Loucy (cell line): Measurements from ENCODE around the gene HEBP2.
"Not testable (repeated sequence)": the region's sequence is repeated elsewhere in the genome, so short reads cannot be mapped to it uniquely, and the experiment has no call there.

Experiments used
- H2AFZ ChIP-seq: fragments of 200-600 bp; sonication (generic); 2 replicates; pipeline ENCODE4 v1.6.0; 2016; ENCODE audit warnings: antibody characterized with exemption, mild to moderate bottlenecking, low read length, moderate library complexity
- H3F3A ChIP-seq: fragments of 200-600 bp; 2 replicates; pipeline ENCODE4 v1.6.0; 2016; ENCODE audit warnings: antibody characterized with exemption, low read depth, mild to moderate bottlenecking
- H3K27me3 ChIP-seq: fragments of 200-600 bp; sonication (generic); 2 replicates; pipeline ENCODE4 v1.6.1; 2014; ENCODE audit warnings: low read length, mild to moderate bottlenecking; ENCODE audit not compliant: insufficient read depth, poor library complexity, severe bottlenecking
- H3K36me3 ChIP-seq: fragments of 200-600 bp; sonication (generic); 2 replicates; pipeline ENCODE4 v1.6.1; 2016; ENCODE audit warnings: low read length; ENCODE audit not compliant: insufficient read depth
- H3K4me1 ChIP-seq: fragments of 200-600 bp; sonication (generic); 2 replicates; pipeline ENCODE4 v1.5.1; 2014; ENCODE audit warnings: low read length, mild to moderate bottlenecking; ENCODE audit not compliant: insufficient read depth, poor library complexity, severe bottlenecking
- H3K4me2 ChIP-seq: fragments of 200-600 bp; sonication (generic); 2 replicates; pipeline ENCODE4 v1.6.0; 2014; ENCODE audit warnings: antibody characterized with exemption, low read length, low read depth, mild to moderate bottlenecking; ENCODE audit not compliant: poor library complexity, severe bottlenecking
- H3K4me3 ChIP-seq: fragments of 200-600 bp; sonication (generic); 2 replicates; pipeline ENCODE4 v1.5.1; 2014; ENCODE audit warnings: low read length, mild to moderate bottlenecking, mixed read lengths; ENCODE audit not compliant: poor library complexity, severe bottlenecking
- H3K79me2 ChIP-seq: fragments of 200-600 bp; sonication (generic); 2 replicates; pipeline ENCODE4 v1.6.1; 2014; ENCODE audit warnings: low read length; ENCODE audit not compliant: insufficient read depth
- H3K9ac ChIP-seq: fragments of 200-600 bp; sonication (generic); 2 replicates; pipeline ENCODE4 v1.6.0; 2014; ENCODE audit warnings: mild to moderate bottlenecking, low read depth, low read length, moderate library complexity; ENCODE audit not compliant: poor library complexity, severe bottlenecking
- H3K9me2 ChIP-seq: fragments of 200-600 bp; sonication (generic); replicated peaks from 2 replicates; pipeline ENCODE4 v1.6.1; 2016; ENCODE audit warnings: low read depth, low read length, mixed read lengths
- H3K9me3 ChIP-seq: fragments of 200-600 bp; sonication (generic); 2 replicates; pipeline ENCODE4 v1.6.1; 2014; ENCODE audit warnings: mild to moderate bottlenecking, antibody characterized with exemption, low read length, low read depth; ENCODE audit not compliant: insufficient read depth
- H4K20me1 ChIP-seq: fragments of 200-600 bp; sonication (generic); 2 replicates; pipeline ENCODE4 v1.6.0; 2014; ENCODE audit warnings: antibody characterized with exemption, low read length, mild to moderate bottlenecking; ENCODE audit not compliant: insufficient read depth, poor library complexity, severe bottlenecking
- EZH2phosphoT487 ChIP-seq: fragments of 200-600 bp; IDR thresholded peaks from 2 replicates; pipeline ENCODE4 v1.6.1; 2018; ENCODE audit warnings: antibody characterized with exemption, mild to moderate bottlenecking, moderate library complexity, borderline replicate concordance
- TF ChIP-seq, protein P1 (sequence below): fragments of 200-600 bp; sonication (generic); conservative IDR thresholded peaks from 2 replicates; pipeline ENCODE4 v1.5.1; 2014; ENCODE audit warnings: mild to moderate bottlenecking, antibody characterized with exemption, low read length

Gene HEBP2

DNA sequence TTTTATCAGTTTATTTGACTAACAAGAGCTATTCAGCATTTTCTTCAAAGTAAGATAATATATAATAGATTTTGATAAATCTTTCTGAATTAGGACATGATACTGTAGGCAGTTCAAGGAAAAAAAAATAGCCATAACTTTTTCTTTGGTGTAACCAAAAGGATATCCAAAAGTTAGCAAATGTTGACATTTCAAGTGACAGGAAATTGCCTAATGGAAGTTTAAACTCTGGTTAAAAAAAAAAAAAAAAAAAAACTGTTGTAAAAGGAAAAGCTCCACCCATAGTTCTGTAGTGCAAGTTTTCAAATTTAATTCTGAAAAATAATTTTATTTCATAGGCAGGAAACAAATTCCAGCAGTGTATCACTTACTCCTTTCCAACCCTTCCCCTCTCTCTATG lies 18.8 kb downstream of the HEBP2 start:
- Histone ChIP-seq H3K36me3 (no peaks in the 10 kb centered on the region), H2AFZ (no peak overlapping the region), H3K4me3 (no peak overlapping the region), H3K9me2 (no peaks in the 10 kb centered on the region), H3K4me1 (peaks cover 3% of the 10 kb centered on the region), H3K9me3 (no peaks in the 10 kb centered on the region), H3F3A (no peaks in the 10 kb centered on the region), H3K27me3 (no peaks in the 10 kb centered on the region), H4K20me1 (no peaks in the 10 kb centered on the region), H3K4me2 (no peak overlapping the region), H3K79me2 (no peaks in the 10 kb centered on the region), H3K9ac (no peak overlapping the region)
- TF ChIP-seq, protein P1, sequence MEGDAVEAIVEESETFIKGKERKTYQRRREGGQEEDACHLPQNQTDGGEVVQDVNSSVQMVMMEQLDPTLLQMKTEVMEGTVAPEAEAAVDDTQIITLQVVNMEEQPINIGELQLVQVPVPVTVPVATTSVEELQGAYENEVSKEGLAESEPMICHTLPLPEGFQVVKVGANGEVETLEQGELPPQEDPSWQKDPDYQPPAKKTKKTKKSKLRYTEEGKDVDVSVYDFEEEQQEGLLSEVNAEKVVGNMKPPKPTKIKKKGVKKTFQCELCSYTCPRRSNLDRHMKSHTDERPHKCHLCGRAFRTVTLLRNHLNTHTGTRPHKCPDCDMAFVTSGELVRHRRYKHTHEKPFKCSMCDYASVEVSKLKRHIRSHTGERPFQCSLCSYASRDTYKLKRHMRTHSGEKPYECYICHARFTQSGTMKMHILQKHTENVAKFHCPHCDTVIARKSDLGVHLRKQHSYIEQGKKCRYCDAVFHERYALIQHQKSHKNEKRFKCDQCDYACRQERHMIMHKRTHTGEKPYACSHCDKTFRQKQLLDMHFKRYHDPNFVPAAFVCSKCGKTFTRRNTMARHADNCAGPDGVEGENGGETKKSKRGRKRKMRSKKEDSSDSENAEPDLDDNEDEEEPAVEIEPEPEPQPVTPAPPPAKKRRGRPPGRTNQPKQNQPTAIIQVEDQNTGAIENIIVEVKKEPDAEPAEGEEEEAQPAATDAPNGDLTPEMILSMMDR: no peak
- no peak for TF ChIP-seq EZH2phosphoT487

DNA sequence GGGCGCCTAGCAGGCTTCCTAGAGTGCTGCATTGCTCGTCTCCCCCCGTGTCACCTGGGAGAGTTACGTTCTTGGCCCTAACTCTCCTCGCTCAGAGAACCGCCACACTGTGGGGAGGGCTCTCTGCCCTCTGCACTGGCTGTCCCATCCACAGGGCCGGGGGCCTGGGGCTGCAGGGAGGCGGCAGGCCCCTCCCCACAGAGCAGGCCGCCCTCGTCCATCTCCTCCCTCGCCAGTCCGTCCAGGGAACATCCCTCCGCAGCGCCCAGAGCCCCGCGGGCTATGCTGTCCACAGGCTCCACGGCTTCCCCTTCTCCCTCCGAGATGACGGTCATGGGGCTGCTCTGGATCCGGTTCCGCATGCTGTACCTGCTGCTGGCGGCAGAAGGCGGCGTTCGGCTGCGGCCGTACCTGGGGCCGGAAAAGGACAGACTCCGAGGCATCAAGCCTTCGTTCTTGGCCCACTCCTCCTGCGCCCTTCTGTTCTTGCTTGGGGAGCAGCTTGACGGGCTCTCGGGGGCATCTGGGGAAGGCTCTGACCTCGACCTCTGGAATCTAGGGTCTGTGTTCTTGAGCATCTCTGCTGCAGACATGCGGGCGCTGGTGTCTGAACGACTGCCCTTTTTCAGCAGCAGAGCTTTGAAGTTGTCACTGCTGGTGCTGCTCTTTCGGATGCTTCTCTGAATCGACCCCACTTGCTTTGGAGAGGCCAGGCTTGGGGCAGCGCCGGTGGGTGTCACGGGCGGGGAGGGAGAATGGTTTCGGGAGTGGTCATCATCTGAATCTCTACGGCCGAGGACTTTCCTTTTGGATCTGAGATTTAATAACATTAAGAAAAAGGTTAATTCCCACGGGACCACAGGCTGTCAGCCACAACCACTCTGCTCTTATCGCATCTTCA lies 20.2 kb downstream of the HEBP2 start:
- Histone ChIP-seq H3K4me1 (peaks cover 3% of the 10 kb centered on the region), H4K20me1 (no peaks in the 10 kb centered on the region), H3F3A (no peaks in the 10 kb centered on the region), H3K9me2 (no peaks in the 10 kb centered on the region), H3K4me3 (no peak overlapping the region), H3K27me3 (no peaks in the 10 kb centered on the region), H3K9me3 (no peaks in the 10 kb centered on the region), H3K79me2 (no peaks in the 10 kb centered on the region), H3K36me3 (no peaks in the 10 kb centered on the region), H3K9ac (no peak overlapping the region), H2AFZ (no peak overlapping the region), H3K4me2 (no peak overlapping the region)
- no peak for TF ChIP-seq EZH2phosphoT487
- TF ChIP-seq, protein P1: no peak

DNA sequence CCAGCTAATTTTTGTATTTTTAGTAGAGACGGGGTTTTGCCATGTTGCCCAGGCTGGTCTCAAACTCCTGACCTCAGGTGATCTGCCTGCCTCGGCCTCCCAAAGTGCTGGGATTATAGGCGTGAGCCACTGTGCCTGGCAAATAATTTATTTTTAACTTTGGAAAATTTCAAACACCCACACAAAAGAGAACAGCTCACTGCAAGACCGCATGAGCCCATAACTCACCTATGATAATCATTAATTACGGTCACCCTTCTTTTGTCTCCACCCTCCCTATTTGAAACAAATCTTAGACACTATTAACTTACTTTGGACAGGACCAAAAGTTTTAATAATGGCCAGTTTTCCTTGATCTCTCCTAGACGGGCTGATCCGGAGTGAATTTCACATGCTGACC lies 21.2 kb downstream of the HEBP2 start:
- not testable (repeated sequence) for H3K79me2 ChIP-seq, H3K9ac ChIP-seq, H3K9me2 ChIP-seq, H3K27me3 ChIP-seq, H3K9me3 ChIP-seq, H2AFZ ChIP-seq, H3K4me3 ChIP-seq, H3K36me3 ChIP-seq, H3F3A ChIP-seq, H3K4me1 ChIP-seq, H4K20me1 ChIP-seq, H3K4me2 ChIP-seq
